ENCODE measurements around the gene ZMYND11.

- TF ChIP-seq CTCF (IDR thresholded peaks at IDR 0.05; ENCODE audit: poor library complexity) (no peak), EZH2 (IDR thresholded peaks at IDR 0.05; ENCODE audit: borderline replicate concordance) (no peak), EZH2phosphoT487 (IDR thresholded peaks at IDR 0.05; ENCODE audit: low read depth, severe bottlenecking, unreplicated experiment) (no peak)
These were observed 17.7 kb downstream of the ZMYND11 start for GRCh38 chr10:152915-153314.

Measured in hepatocyte (in vitro differentiated cells).